AG09309 (cell line): ENCODE results near the gene ZNF200.
"Not testable (repeated sequence)": the region's sequence is repeated elsewhere in the genome, so short reads cannot be mapped to it uniquely, and the experiment has no call there.

Experiments
- DNase-seq: peaks from one replicate; pipeline ENCODE4 v3.0.0-alpha.2; 2010; ENCODE audit warnings: low read depth
- H3K4me3 ChIP-seq: 2 replicates; pipeline ENCODE4 v1.5.1; 2011; ENCODE audit warnings: mild to moderate bottlenecking, low read depth, low read length, moderate library complexity; ENCODE audit not compliant: control insufficient read depth
- TF ChIP-seq, protein P1 (sequence below): IDR thresholded peaks from 2 replicates; pipeline ENCODE4 v1.5.1; 2011; ENCODE audit warnings: mild to moderate bottlenecking, low read depth, low read length, inconsistent platforms; ENCODE audit not compliant: insufficient read depth, control insufficient read depth; ENCODE audit errors: missing control alignments

The ZNF200 gene

GRCh38 chr16:3215601-3216262 lies 19.2 kb downstream of the ZNF200 start:
- no peak overlapping the region for H3K4me3 ChIP-seq
- TF ChIP-seq, protein P1, sequence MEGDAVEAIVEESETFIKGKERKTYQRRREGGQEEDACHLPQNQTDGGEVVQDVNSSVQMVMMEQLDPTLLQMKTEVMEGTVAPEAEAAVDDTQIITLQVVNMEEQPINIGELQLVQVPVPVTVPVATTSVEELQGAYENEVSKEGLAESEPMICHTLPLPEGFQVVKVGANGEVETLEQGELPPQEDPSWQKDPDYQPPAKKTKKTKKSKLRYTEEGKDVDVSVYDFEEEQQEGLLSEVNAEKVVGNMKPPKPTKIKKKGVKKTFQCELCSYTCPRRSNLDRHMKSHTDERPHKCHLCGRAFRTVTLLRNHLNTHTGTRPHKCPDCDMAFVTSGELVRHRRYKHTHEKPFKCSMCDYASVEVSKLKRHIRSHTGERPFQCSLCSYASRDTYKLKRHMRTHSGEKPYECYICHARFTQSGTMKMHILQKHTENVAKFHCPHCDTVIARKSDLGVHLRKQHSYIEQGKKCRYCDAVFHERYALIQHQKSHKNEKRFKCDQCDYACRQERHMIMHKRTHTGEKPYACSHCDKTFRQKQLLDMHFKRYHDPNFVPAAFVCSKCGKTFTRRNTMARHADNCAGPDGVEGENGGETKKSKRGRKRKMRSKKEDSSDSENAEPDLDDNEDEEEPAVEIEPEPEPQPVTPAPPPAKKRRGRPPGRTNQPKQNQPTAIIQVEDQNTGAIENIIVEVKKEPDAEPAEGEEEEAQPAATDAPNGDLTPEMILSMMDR, result no peak
- no peak for DNase-seq

GRCh38 chr16:3214904-3215600 lies 19.9 kb downstream of the ZNF200 start:
- TF ChIP-seq, protein P1, result no peak
- no peak overlapping the region for H3K4me3 ChIP-seq
- DNase-seq, result no peak

- no peak overlapping the region for H3K4me3 ChIP-seq
These were observed 22.4 kb downstream of the ZNF200 start for GRCh38 chr16:3212567-3212966.

GRCh38 chr16:3212006-3212405 lies 23.0 kb downstream of the ZNF200 start:
- TF ChIP-seq, protein P1, result no peak
- no peak for DNase-seq
- no peak overlapping the region for H3K4me3 ChIP-seq

More at GRCh38 chr16:3212567-3212966, 22.4 kb downstream of the ZNF200 start:
- TF ChIP-seq, protein P1, result no peak
- no peak for DNase-seq

GRCh38 chr16:3207086-3207953 lies 27.6 kb downstream of the ZNF200 start:
- no peak overlapping the region for H3K4me3 ChIP-seq
- DNase-seq, result no peak
- TF ChIP-seq, protein P1, result no peak

GRCh38 chr16:3205939-3206338 lies 29.0 kb downstream of the ZNF200 start:
- DNase-seq, result not testable (repeated sequence)

More at GRCh38 chr16:3205939-3206338, 29.0 kb downstream of the ZNF200 start:
- H3K4me3 ChIP-seq, result not testable (repeated sequence)
